ENCODE results near the gene IGFL4. TPM values are rescaled to one million over a fixed set of nuclear protein-coding genes. Genes with fewer than 3 reads are reported as not detected.

Gene IGFL4
- polyA plus RNA-seq, 3 donors: not detected

DNA sequence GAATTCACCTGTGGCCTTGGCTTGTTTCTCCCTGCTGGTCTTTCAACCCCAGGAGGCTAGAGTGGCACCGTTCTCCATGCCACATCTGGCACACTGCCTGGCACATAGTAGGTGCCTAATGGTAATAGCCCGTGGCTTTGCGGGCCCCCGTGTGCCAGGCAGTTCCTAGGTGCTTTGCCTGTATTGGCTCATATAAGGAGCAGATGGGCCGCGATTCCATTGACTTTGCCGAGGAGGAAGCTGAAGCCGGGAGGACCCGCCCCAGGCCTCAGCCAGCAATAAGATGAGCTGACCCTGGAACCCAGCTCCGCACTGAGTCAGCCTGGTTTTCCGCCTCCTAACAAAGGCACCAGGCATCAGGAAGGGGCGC lies 18.8 kb downstream of the IGFL4 start:
- intact Hi-C loops (cut with micrococcal nuclease): no loop called here
- TF ChIP-seq, protein P1, sequence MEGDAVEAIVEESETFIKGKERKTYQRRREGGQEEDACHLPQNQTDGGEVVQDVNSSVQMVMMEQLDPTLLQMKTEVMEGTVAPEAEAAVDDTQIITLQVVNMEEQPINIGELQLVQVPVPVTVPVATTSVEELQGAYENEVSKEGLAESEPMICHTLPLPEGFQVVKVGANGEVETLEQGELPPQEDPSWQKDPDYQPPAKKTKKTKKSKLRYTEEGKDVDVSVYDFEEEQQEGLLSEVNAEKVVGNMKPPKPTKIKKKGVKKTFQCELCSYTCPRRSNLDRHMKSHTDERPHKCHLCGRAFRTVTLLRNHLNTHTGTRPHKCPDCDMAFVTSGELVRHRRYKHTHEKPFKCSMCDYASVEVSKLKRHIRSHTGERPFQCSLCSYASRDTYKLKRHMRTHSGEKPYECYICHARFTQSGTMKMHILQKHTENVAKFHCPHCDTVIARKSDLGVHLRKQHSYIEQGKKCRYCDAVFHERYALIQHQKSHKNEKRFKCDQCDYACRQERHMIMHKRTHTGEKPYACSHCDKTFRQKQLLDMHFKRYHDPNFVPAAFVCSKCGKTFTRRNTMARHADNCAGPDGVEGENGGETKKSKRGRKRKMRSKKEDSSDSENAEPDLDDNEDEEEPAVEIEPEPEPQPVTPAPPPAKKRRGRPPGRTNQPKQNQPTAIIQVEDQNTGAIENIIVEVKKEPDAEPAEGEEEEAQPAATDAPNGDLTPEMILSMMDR (IDR thresholded peaks at IDR 0.05): no peak
- Histone ChIP-seq H2AFZ (ENCODE audit: insufficient read depth, low read depth, low read length, poor library complexity, severe bottlenecking) (no peak overlapping the region), H3K27ac (ENCODE audit: low read depth in 1 of 2, low read length in 2 of 2) (no peak overlapping the region), H3K4me1 (ENCODE audit: control insufficient read depth in 1 of 2, insufficient read depth in 2 of 2, low read length in 2 of 2) (peaks cover 27 to 35% of the 10 kb centered on the region in 2 donors), H3K4me3 (replicated peaks in 1 of 3; ENCODE audit: low read depth in 2 of 3, low read length in 3 of 3) (no peak overlapping the region), H3K36me3 (replicated peaks in 1 of 2; ENCODE audit: control insufficient read depth in 1 of 2, insufficient read depth in 2 of 2, low read length in 2 of 2) (no peaks in the 10 kb centered on the region), H3K4me2 (replicated peaks; ENCODE audit: extremely low read depth, low read length, poor library complexity, severe bottlenecking) (no peak overlapping the region), H3K9ac (ENCODE audit: insufficient read depth, low read length, poor library complexity, severe bottlenecking) (no peak overlapping the region), H3K27me3 (ENCODE audit: control insufficient read depth in 2 of 2, insufficient read depth in 2 of 2, low read length in 2 of 2) (peaks cover 3 to 37% of the 10 kb centered on the region in 2 donors), H4K20me1 (ENCODE audit: insufficient read depth, low read length) (peaks cover 3% of the 10 kb centered on the region), H3K79me2 (ENCODE audit: insufficient read depth, low read length) (no peaks in the 10 kb centered on the region), H3K9me3 (replicated peaks in 1 of 2; ENCODE audit: control insufficient read depth in 1 of 2, insufficient read depth in 1 of 2, low read length in 2 of 2) (no peaks in the 10 kb centered on the region)
- Mint-ChIP-seq H3K36me3 (peaks cover 4 to 19% of the 10 kb centered on the region in 2 donors), H3K27ac (no peak overlapping the region), H3K9me3 (peaks cover 0 to 3% (median 0%) of the 10 kb centered on the region in 7 donors), H3K27me3 (ENCODE audit: low read depth in 3 of 3) (peaks cover 33 to 53% (median 42%) of the 10 kb centered on the region in 3 donors), H3K4me3 (peak overlapping the region in 1 of 2 donors; percentile 80), H3K4me1 (peaks cover 34% of the 10 kb centered on the region)
- 73% methylated on average over 11 of the region's 12 CpGs for WGBS (ENCODE audit: insufficient coverage)
- no peak for DNase-seq

DNA sequence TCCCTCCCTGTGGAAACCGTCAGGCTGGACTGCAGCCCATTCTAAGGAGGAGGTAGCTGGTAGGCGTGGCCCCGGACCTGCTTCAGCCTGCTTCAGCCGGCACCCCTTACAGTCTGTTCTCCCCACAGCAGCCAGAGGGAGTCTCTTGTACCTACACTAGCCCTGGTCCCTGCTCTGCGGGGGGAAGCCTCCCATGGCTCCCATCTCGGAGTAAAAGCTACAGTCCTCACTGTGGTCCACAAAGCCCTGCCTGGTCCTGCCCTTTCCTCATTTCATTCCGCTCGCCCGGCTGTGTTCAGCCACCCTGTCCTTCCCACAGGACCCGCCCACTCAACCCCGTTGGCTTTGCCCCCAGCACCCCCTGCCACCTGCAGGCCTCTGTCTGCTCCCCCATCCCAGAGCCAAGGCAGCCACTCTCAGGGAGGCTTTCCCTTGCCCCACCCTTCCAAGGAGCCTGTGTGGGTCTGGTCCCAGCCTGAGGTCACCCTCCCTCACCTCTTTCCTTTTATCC lies 19.2 kb downstream of the IGFL4 start:
- H3K27ac Mint-ChIP-seq: no peak overlapping the region
- Histone ChIP-seq H3K9ac (ENCODE audit: insufficient read depth, low read length, poor library complexity, severe bottlenecking) (no peak overlapping the region), H3K4me3 (replicated peaks in 1 of 3; ENCODE audit: low read depth in 2 of 3, low read length in 3 of 3) (no peak overlapping the region), H2AFZ (ENCODE audit: insufficient read depth, low read depth, low read length, poor library complexity, severe bottlenecking) (no peak overlapping the region), H3K27ac (ENCODE audit: low read depth in 1 of 2, low read length in 2 of 2) (no peak overlapping the region), H3K9me3 (replicated peaks in 1 of 2; ENCODE audit: control insufficient read depth in 1 of 2, insufficient read depth in 1 of 2, low read length in 2 of 2) (no peaks in the 10 kb centered on the region), H4K20me1 (ENCODE audit: insufficient read depth, low read length) (peaks cover 5% of the 10 kb centered on the region), H3K36me3 (replicated peaks in 1 of 2; ENCODE audit: control insufficient read depth in 1 of 2, insufficient read depth in 2 of 2, low read length in 2 of 2) (no peaks in the 10 kb centered on the region), H3K79me2 (ENCODE audit: insufficient read depth, low read length) (no peaks in the 10 kb centered on the region), H3K4me2 (replicated peaks; ENCODE audit: extremely low read depth, low read length, poor library complexity, severe bottlenecking) (no peak overlapping the region), H3K4me1 (ENCODE audit: control insufficient read depth in 1 of 2, insufficient read depth in 2 of 2, low read length in 2 of 2) (peaks cover 25 to 35% of the 10 kb centered on the region in 2 donors), H3K27me3 (ENCODE audit: control insufficient read depth in 2 of 2, insufficient read depth in 2 of 2, low read length in 2 of 2) (peaks cover 3 to 34% of the 10 kb centered on the region in 2 donors)
- WGBS (ENCODE audit: insufficient coverage): 69% methylated on average over 9 of the region's 11 CpGs
- H3K4me1 Mint-ChIP-seq: peaks cover 33% of the 10 kb centered on the region
- peaks cover 0 to 3% (median 0%) of the 10 kb centered on the region in 7 donors for H3K9me3 Mint-ChIP-seq
- DNase-seq: no peak
- H3K27me3 Mint-ChIP-seq (ENCODE audit: low read depth in 3 of 3): peaks cover 33 to 50% (median 41%) of the 10 kb centered on the region in 3 donors
- peak overlapping the region in 1 of 2 donors; percentile 80 for H3K4me3 Mint-ChIP-seq
- H3K36me3 Mint-ChIP-seq: peaks cover 4 to 19% of the 10 kb centered on the region in 2 donors
- intact Hi-C loops (cut with micrococcal nuclease): no loop called here
- TF ChIP-seq, protein P1 (IDR thresholded peaks at IDR 0.05): no peak
